Endothelial cell of umbilical vein (primary cell): ENCODE measurements around the gene WNT9B. TPM values are rescaled to one million over a fixed set of nuclear protein-coding genes. Genes with fewer than 3 reads are reported as not detected.

Experiments used
- BruUV-seq: library from RNA; stranded (reverse); fragments of 400-500 nt; replicated peaks from 2 replicates; lab custom pipeline; 2021; lab: Mats Ljungman, UMichigan
- CTCF ChIA-PET: fragments of 300-600, 350-600 bp; sonication (Branson Sonifier 250); formaldehyde crosslinking; loops from one replicate; lab custom pipeline; 2021; ENCODE audit warnings: antibody characterized with exemption, inconsistent platforms; lab: Charles Lee
- POLR2A ChIA-PET: fragments of 300-600, 350-600 bp; sonication (Branson Sonifier 250); formaldehyde crosslinking; loops from one replicate; lab custom pipeline; 2021; ENCODE audit warnings: antibody characterized with exemption, inconsistent platforms; lab: Charles Lee
- DNase-seq: peaks from one replicate; pipeline ENCODE4 v3.0.0-alpha.2; 2011; ENCODE audit warnings: low read depth, low spot score
- FAIRE-seq: peaks from 2 replicates; lab custom pipeline; 2011; peaks lifted over from hg19 to GRCh38; lab: Jason Lieb, UNC
- H2AFZ ChIP-seq: 2 replicates; pipeline ENCODE4 v1.6.0; 2012; ENCODE audit warnings: low read depth, low read length, control low read depth, inconsistent platforms
- H3K27ac ChIP-seq: 2 replicates; pipeline ENCODE4 v1.5.1; 2011; ENCODE audit warnings: low read depth, mild to moderate bottlenecking, control low read depth, low read length, moderate library complexity; ENCODE audit not compliant: insufficient read depth
- H3K27me3 ChIP-seq, 2 experiments: 2 replicates each; pipeline versions ENCODE4 v1.6.0 to v1.6.1; 2011; ENCODE audit warnings: low read length in 2 of 2, mixed read lengths in 1 of 2; ENCODE audit not compliant: control insufficient read depth in 2 of 2, insufficient read depth in 2 of 2
- H3K36me3 ChIP-seq, 2 experiments: 2 replicates in 1 of 2; 3 replicates in 1 of 2; pipeline ENCODE4 v1.5.1; 2011; ENCODE audit warnings: low read length in 2 of 2, mild to moderate bottlenecking in 1 of 2, moderate library complexity in 1 of 2; ENCODE audit not compliant: control insufficient read depth in 2 of 2, insufficient read depth in 2 of 2; ENCODE audit errors: extremely low read depth in 1 of 2
- H3K4me1 ChIP-seq: 3 replicates; pipeline ENCODE4 v1.5.1; 2011; ENCODE audit warnings: mild to moderate bottlenecking, low read length; ENCODE audit not compliant: control insufficient read depth, insufficient read depth; ENCODE audit errors: extremely low read depth
- H3K4me2 ChIP-seq: 2 replicates; pipeline ENCODE4 v1.6.1; 2011; ENCODE audit warnings: low read length, control low read depth, mixed read lengths; ENCODE audit not compliant: insufficient read depth
- H3K4me3 ChIP-seq, 3 experiments: fragments of 200-600 bp in 1 of 3; sonication (generic), shearing (Covaris generic) in 1 of 3; replicated peaks in 1 of 3; 2 replicates each; pipeline ENCODE4 v1.5.1; 2011 to 2016; ENCODE audit warnings: control low read depth in 3 of 3, low read length in 3 of 3, mild to moderate bottlenecking in 2 of 3, inconsistent platforms in 1 of 3, low read depth in 1 of 3, moderate library complexity in 1 of 3; ENCODE audit not compliant: insufficient read depth in 1 of 3
- H3K79me2 ChIP-seq: 2 replicates; pipeline ENCODE4 v1.6.0; 2012; ENCODE audit warnings: low read length, inconsistent platforms; ENCODE audit not compliant: control insufficient read depth, insufficient read depth
- H3K9ac ChIP-seq: replicated peaks from 2 replicates; pipeline ENCODE3; 2011; ENCODE audit warnings: low read length, control low read depth; ENCODE audit not compliant: insufficient read depth; ENCODE audit errors: extremely low read depth
- H3K9me1 ChIP-seq: replicated peaks from 3 replicates; pipeline ENCODE4 v1.6.0; 2011; ENCODE audit warnings: mild to moderate bottlenecking, low read length; ENCODE audit not compliant: control insufficient read depth, insufficient read depth; ENCODE audit errors: extremely low read depth
- H3K9me3 ChIP-seq: replicated peaks from 2 replicates; pipeline ENCODE4 v1.5.1; 2012; ENCODE audit warnings: low read length, inconsistent platforms; ENCODE audit not compliant: control insufficient read depth, insufficient read depth
- H4K20me1 ChIP-seq: replicated peaks from 2 replicates; pipeline ENCODE3; 2011; ENCODE audit warnings: mild to moderate bottlenecking, low read length; ENCODE audit not compliant: control insufficient read depth, insufficient read depth; ENCODE audit errors: extremely low read depth
- CTCF ChIP-seq, 2 donors: IDR thresholded peaks; 1 replicate in 1 of 2; 2 replicates in 1 of 2; pipeline ENCODE4 v1.5.1; 2011; ENCODE audit warnings: low read length in 2 of 2, mild to moderate bottlenecking in 2 of 2, moderate library complexity in 2 of 2, control low read depth in 1 of 2, inconsistent platforms in 1 of 2, low read depth in 1 of 2; ENCODE audit not compliant: insufficient read depth in 1 of 2; ENCODE audit errors: extremely low read depth in 1 of 2
- EZH2 ChIP-seq: IDR thresholded peaks from 2 replicates; pipeline ENCODE4 v1.6.1; 2012; ENCODE audit warnings: borderline replicate concordance, low read depth, mild to moderate bottlenecking, moderate library complexity, low read length, inconsistent platforms; ENCODE audit not compliant: severe bottlenecking
- FOS ChIP-seq: IDR thresholded peaks from 2 replicates; pipeline ENCODE4 v1.6.1; 2011; ENCODE audit warnings: mild to moderate bottlenecking, low read length, moderate library complexity, borderline replicate concordance; ENCODE audit not compliant: insufficient read depth
- GATA2 ChIP-seq: IDR thresholded peaks from 2 replicates; pipeline ENCODE4 v1.7.0; 2011; ENCODE audit warnings: low read depth, mild to moderate bottlenecking, moderate library complexity, mixed read lengths, low read length; ENCODE audit not compliant: insufficient read length, insufficient read depth
- JUN ChIP-seq: IDR thresholded peaks from 2 replicates; pipeline ENCODE4 v1.6.1; 2011; ENCODE audit warnings: borderline replicate concordance, low read depth; ENCODE audit not compliant: insufficient read length, insufficient read depth
- MAX ChIP-seq: IDR thresholded peaks from 2 replicates; pipeline ENCODE4 v1.6.1; 2011; ENCODE audit not compliant: insufficient read depth, insufficient read length
- MYC ChIP-seq: IDR thresholded peaks from one replicate; pipeline ENCODE4 v1.6.1; 2011; ENCODE audit warnings: mild to moderate bottlenecking, low read depth, low read length
- POLR2A ChIP-seq: IDR thresholded peaks from 2 replicates; pipeline ENCODE4 v1.6.1; 2012; ENCODE audit warnings: low read depth, mild to moderate bottlenecking, control low read depth, low read length
- POLR2AphosphoS5 ChIP-seq: IDR thresholded peaks from 2 replicates; pipeline ENCODE4 v1.6.1; 2012; ENCODE audit warnings: low read depth, mild to moderate bottlenecking, control low read depth, low read length, moderate library complexity; ENCODE audit not compliant: insufficient read depth
- dilution Hi-C: fragments of 300-500 bp; cut with MboI; formaldehyde crosslinking; loops from one replicate; pipeline ENCODE4 v1.15.0; 2019; ENCODE audit warnings: low sequenced_read_pairs; ENCODE audit not compliant: extremely low pct_ligation_motif_present
- intact Hi-C: fragments of 100-400 bp; cut with micrococcal nuclease; formaldehyde crosslinking; loops from one replicate; pipeline ENCODE4 v1.10.0; 2022
- polyA plus RNA-seq, 4 experiments: library from polyadenylated mRNA; depleted of rRNA in 3 of 4; stranded (reverse) in 3 of 4; unstranded in 1 of 4; fragments of >200 nt; gene quantifications; 2 replicates each; pipeline versions ENCODE4 v1.2.1 to v1.2.3, GENCODE V29; 2011 to 2012; ENCODE audit warnings: missing spikeins in 1 of 4
- total RNA-seq: library from RNA; stranded (reverse); gene quantifications from 2 replicates; pipeline ENCODE4 v1.2.3, GENCODE V29; 2021

Gene WNT9B
- total and polyA plus RNA-seq, 2 donors (not counting 3 experiments of a cell fraction or from before 2014, with no cell fraction given): not detected

DNA sequence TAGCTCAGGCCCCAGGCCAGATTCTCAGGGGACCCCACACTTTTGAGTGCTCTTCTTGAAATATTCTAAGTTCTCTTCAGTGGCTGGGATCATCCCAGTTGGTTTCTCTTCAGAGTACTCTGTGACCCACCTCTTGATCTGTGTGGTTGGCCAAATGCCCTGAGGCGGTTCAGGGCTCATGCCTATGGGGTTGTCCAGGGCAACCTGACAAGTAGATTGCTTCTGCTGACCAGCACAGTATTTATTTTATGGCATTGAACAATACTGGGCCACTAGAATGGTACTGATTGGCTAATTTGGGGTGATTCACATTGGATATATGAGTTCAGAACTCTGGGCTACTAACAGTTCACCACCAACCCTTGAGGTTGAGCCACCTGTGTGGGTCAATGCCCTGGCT, 64.2 kb downstream of the WNT9B start:
- Histone ChIP-seq H3K27me3 (peaks cover 0 to 1% of the 10 kb centered on the region in 2 experiments), H3K4me2 (no peak overlapping the region), H3K9me1 (no peaks in the 10 kb centered on the region), H3K4me3 (no peak overlapping the region), H3K9ac (no peak overlapping the region), H3K27ac (no peak overlapping the region), H4K20me1 (no peaks in the 10 kb centered on the region), H2AFZ (no peak overlapping the region), H3K9me3 (no peaks in the 10 kb centered on the region), H3K36me3 (no peaks in the 10 kb centered on the region), H3K4me1 (no peaks in the 10 kb centered on the region), H3K79me2 (no peaks in the 10 kb centered on the region)
- FAIRE-seq (no peak), DNase-seq (no peak)
- TF ChIP-seq JUN: no peak
- TF ChIP-seq POLR2A: no peak
- TF ChIP-seq EZH2: no peak
- no peak for TF ChIP-seq CTCF (IDR thresholded peaks at IDR 0.05; ENCODE audit: extremely low read depth in 1 of 2, insufficient read depth in 1 of 2, low read depth in 1 of 2, low read length in 2 of 2)
- no peak for TF ChIP-seq POLR2AphosphoS5
- TF ChIP-seq FOS: no peak
- no peak for TF ChIP-seq MAX
- TF ChIP-seq MYC: no peak
- TF ChIP-seq GATA2: no peak
- no TSS peak for BruUV-seq
- intact Hi-C loops (no loop called here), dilution Hi-C loops (no loop called here)
- POLR2A ChIA-PET: no interaction called here
- CTCF ChIA-PET: interaction anchor here (1.8 kb wide), 1 partner anchor 74 kb away, joined by 7 read pairs; no protein-coding TSS in a partner anchor
